GM12864 (cell line): ENCODE measurements around the gene USHBP1.
"Not testable (repeated sequence)": the region's sequence is repeated elsewhere in the genome, so short reads cannot be mapped to it uniquely, and the experiment has no call there.

Source experiments
- DNase-seq: peaks from one replicate; pipeline ENCODE4 v3.0.0-alpha.2; 2011; ENCODE audit warnings: low read depth
- H3K4me3 ChIP-seq: 2 replicates; pipeline ENCODE4 v1.5.1; 2011; ENCODE audit warnings: mild to moderate bottlenecking, low read depth, low read length, control low read depth
- CTCF ChIP-seq: IDR thresholded peaks from 2 replicates; pipeline ENCODE4 v1.5.1; 2011; ENCODE audit warnings: low read depth, mild to moderate bottlenecking, moderate library complexity, low read length, control low read depth, inconsistent platforms; ENCODE audit errors: missing control alignments

The USHBP1 gene

GRCh38 chr19:17303940-17304267, 39.4 kb upstream of the USHBP1 start:
- no peak for TF ChIP-seq CTCF
- no peak for DNase-seq
- H3K4me3 ChIP-seq, result no peak overlapping the region; the same call in 1 of the 2 replicates

- peak; percentile 35 for TF ChIP-seq CTCF
- DNase-seq, result peak; percentile 88
- peak within 1 kb of the TSS; percentile 83 for H3K4me3 ChIP-seq
Observed at GRCh38 chr19:17303167-17303939, 38.8 kb upstream of the USHBP1 start, which contains the start of gene ABHD8. ABHD8 (minus strand) TSS chr19:17303425; CDS start chr19:17301616, 1,809 bp downstream.

DNA sequence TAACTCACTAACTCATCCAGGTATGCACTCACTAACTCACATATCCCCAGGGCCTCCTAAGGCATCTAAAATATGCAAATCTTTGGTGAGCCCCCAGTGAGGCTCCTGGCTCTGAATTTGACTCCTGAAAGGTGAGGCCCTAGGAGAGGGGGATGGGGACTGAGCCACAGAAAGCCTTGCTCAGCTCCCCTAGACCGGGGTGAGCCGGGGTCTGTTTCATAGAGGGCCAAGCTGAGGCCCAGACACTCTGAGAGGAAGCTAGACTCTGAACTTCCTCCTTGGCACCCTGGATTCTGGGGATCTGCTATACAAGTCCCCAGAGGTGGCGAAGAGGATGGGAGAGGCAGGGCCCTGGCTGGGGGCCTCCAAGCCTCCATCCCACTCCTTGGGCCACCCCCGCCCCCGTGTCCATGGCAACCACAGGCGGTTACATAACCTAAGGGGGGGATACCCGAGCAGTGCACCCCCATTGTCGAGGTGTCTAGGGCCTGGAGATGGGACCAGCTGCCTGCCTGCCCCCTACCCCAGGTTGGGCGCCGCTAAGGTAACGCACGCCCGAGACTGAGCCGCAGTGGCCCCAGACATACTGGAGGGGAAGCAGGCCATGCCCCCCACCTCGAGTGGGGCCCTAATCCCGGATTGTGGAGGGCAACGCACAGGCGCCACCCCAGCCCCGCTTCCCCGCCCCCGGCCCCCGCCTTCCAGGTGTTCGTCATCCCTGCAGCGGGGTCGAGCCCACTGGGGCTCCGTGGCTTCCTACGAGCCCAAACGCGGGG, 38.0 kb upstream of the USHBP1 start:
- no peak for DNase-seq
- TF ChIP-seq CTCF, result no peak
- peak overlapping the region; percentile 83 for H3K4me3 ChIP-seq

- DNase-seq, result no peak
- no peak for TF ChIP-seq CTCF
- H3K4me3 ChIP-seq, result no peak overlapping the region
Observed at GRCh38 chr19:17300992-17301619, 36.6 kb upstream of the USHBP1 start.

GRCh38 chr19:17296976-17297375, 32.4 kb upstream of the USHBP1 start:
- no peak for DNase-seq
- no peak for TF ChIP-seq CTCF
- H3K4me3 ChIP-seq, result no peak overlapping the region

DNA sequence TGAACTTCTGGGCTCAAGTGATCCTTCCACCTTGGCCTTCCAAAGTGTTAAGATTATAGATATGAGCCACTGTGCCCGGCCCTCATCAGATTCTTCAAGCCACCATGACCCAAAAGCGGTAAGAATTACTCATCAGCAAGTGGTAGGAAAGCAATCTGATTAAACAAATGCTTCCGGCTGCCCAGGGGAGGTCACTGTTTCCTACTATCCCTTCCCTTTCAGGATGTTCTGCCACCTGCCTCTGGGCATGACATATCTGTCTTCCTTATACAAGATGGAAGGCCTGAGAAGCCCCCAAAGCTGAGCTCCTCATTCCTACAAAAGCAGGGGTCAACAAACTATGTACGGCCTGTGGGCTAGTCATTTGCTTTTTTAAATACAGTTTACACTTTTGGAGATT, 31.7 kb upstream of the USHBP1 start:
- TF ChIP-seq CTCF, result no peak
- H3K4me3 ChIP-seq, result no peak overlapping the region
- no peak for DNase-seq

DNA sequence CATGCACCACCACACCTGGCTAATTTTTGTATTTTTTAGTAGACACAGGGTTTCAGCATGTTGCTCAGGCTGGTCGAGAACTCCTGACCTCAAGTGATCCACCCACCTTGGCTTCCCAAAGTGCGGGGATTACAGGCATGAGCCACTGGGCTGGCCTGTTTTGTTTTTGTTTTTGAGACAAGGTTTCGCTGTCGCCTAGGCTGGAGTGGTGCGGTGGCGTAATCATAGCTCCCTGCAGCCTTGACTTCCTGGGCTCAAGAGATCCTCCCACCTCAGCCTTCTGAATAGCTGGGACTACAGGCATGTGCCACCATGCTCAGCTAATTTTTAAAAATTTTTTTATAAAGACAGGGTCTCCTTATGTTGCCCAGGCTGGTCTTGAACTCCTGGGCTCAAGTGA, 31.0 kb upstream of the USHBP1 start:
- not testable (repeated sequence) for DNase-seq, H3K4me3 ChIP-seq
